H1 (cell line): ENCODE results near the gene POLR2H. TPM values are rescaled to one million over a fixed set of nuclear protein-coding genes. Genes with fewer than 3 reads are reported as not detected.

Source experiments
- BACH1 ChIP-seq: IDR thresholded peaks from 2 replicates; pipeline ENCODE4 v1.6.1; 2012; ENCODE audit warnings: low read length, improper control_type of control experiment
- CTCF ChIP-seq, 3 experiments: IDR thresholded peaks; 1 replicate in 2 of 3; 2 replicates in 1 of 3; pipeline versions ENCODE4 v1.5.1 to v1.6.1; 2011; ENCODE audit warnings: low read length in 3 of 3, mild to moderate bottlenecking in 3 of 3, inconsistent platforms in 2 of 3, low read depth in 1 of 3, moderate library complexity in 1 of 3; ENCODE audit not compliant: insufficient read depth in 1 of 3; ENCODE audit errors: control extremely low read depth in 1 of 3
- EGR1 ChIP-seq: IDR thresholded peaks from 2 replicates; pipeline ENCODE4 v1.6.1; 2011; ENCODE audit warnings: low read depth, low read length, borderline replicate concordance
- EZH2 ChIP-seq: fragments of 200-600 bp; sonication (generic); IDR thresholded peaks from 2 replicates; pipeline ENCODE4 v1.7.1; 2012; ENCODE audit warnings: low read depth, mild to moderate bottlenecking, moderate library complexity, low read length, inconsistent platforms; ENCODE audit not compliant: severe bottlenecking
- KDM4A ChIP-seq: IDR thresholded peaks from one replicate; pipeline ENCODE4 v1.7.1; 2012; ENCODE audit warnings: low read depth, mild to moderate bottlenecking, moderate library complexity, low read length, inconsistent platforms; ENCODE audit not compliant: severe bottlenecking
- RFX5 ChIP-seq: IDR thresholded peaks from 2 replicates; pipeline ENCODE4 v1.6.1; 2011; ENCODE audit warnings: low read depth, low read length, improper control_type of control experiment, borderline replicate concordance
- SIN3A ChIP-seq, 2 experiments: IDR thresholded peaks in 1 of 2; conservative IDR thresholded peaks in 1 of 2; 2 replicates each; pipeline ENCODE4 v1.6.1; 2011 to 2012; ENCODE audit warnings: low read length in 2 of 2, improper control_type of control experiment in 1 of 2, low read depth in 1 of 2, mild to moderate bottlenecking in 1 of 2
- SUZ12 ChIP-seq: fragments of 200-600 bp; sonication (generic); IDR thresholded peaks from 2 replicates; pipeline ENCODE4 v1.6.1; 2012; ENCODE audit warnings: mild to moderate bottlenecking, inconsistent platforms, low read length, moderate library complexity, mixed read lengths
- polyA plus RNA-seq, 7 experiments: library from polyadenylated mRNA; depleted of rRNA in 3 of 7; stranded (reverse) in 5 of 7; unstranded in 2 of 7; fragments of >200 nt in 5 of 7; fragments of 200-250 nt in 2 of 7; gene quantifications; 1 replicate in 5 of 7; 2 replicates in 1 of 7; 4 replicates in 1 of 7; pipeline versions ENCODE4 v1.2.1 to v1.2.3, GENCODE V29; 2011 to 2013; ENCODE audit warnings: missing spikeins in 2 of 7, mixed read lengths in 2 of 7
- total RNA-seq: library from RNA; stranded (reverse); fragmentation: NEBNext Ultra II Directional; extraction: Animal tissue kit (Norgen Biotek cat#: 25700); gene quantifications from 2 replicates; pipeline ENCODE4 v1.2.1, GENCODE V29; 2021

The POLR2H gene
- total and polyA plus RNA-seq, 2 of the 8 experiments (the other 6 are each of a cell fraction or from before 2014, with no cell fraction given): 113 to 335 TPM

DNA sequence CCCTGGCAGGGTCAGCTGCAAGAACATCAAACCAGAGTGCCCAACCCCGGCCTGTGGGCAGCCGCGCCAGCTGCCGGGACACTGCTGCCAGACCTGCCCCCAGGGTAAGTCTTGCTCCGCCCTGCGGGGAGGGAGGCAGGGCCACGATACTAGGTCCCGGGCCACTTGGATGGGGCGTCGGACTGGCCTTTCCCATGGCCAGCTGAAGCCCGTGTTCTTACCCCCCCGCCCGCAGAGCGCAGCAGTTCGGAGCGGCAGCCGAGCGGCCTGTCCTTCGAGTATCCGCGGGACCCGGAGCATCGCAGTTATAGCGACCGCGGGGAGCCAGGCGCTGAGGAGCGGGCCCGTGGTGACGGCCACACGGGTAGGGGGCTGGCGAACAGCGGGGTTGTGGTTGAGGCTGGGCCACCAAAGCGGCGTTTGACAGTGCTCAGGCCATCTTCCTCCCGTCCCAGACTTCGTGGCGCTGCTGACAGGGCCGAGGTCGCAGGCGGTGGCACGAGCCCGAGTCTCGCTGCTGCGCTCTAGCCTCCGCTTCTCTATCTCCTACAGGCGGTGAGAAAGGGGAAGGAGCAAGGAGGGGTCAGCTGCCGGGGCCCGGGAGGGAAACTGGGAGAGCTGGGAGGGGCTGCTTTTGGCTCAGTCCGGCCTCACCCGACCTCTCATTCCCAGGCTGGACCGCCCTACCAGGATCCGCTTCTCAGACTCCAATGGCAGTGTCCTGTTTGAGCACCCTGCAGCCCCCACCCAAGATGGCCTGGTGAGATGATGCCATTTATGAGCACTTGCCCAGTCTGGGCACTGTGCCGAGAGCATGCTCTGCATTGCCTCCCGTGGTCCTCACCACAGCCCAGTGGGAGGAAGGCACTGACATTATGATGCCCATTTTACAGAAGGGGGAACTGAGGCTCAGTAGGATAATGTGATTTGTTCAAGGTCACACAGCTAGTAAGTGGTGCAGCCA, 20.0 kb downstream of the POLR2H start (continued):
- TF ChIP-seq CTCF (IDR thresholded peaks at IDR 0.05; ENCODE audit: control extremely low read depth in 1 of 3, insufficient read depth in 1 of 3, low read depth in 1 of 3, low read length in 3 of 3) (no peak), KDM4A (peak; percentile 48), RFX5 (no peak), EGR1 (no peak), EZH2 (peak; percentile 88), SIN3A (conservative IDR thresholded peaks at IDR 0.05 in 1 of 2, IDR thresholded peaks at IDR 0.05 in 1 of 2; ENCODE audit: low read depth in 1 of 2, low read length in 2 of 2) (no peak), BACH1 (no peak), SUZ12 (peak; percentile 80; the same call in 1 of the 2 replicates)
